ENCODE data around the gene SIAH2.

- no peak for TF ChIP-seq GATA2 (IDR thresholded peaks at IDR 0.05; ENCODE audit: low read depth, low read length)
- TF ChIP-seq GATA3 (IDR thresholded peaks at IDR 0.05; ENCODE audit: low read depth, low read length), result no peak
Observed at GRCh38 chr3:150773616-150774192, 10.7 kb upstream of the SIAH2 start.

Data from SH-SY5Y (cell line).